Measurements from ENCODE around the gene MECP2. TPM values are rescaled to one million over a fixed set of nuclear protein-coding genes. Genes with fewer than 3 reads are reported as not detected.

Gene MECP2
- total RNA-seq, 1 experiment from 2014 or later = 69.9 TPM

DNA sequence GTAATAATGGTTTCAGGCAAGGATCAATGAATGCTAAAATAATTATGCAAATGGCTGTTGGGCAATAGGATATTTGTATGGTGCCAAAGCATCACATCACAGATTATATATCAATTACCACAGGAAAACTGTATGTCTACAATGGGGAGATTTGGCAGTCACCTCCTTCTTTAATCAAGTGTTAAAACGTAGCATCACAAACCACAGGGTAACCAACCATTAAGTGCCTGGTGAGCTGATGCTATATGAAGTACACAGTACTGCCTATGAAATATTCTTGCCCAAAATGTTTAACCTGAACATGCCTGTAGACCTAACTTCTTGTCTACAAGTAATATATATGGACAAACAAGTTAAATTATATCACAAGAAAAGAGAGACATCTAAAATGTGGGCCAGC is 25.3 kb downstream of the MECP2 start:
- Mint-ChIP-seq H3K36me3 (ENCODE audit: insufficient read depth, unreplicated experiment) (peaks cover 10% of the 10 kb centered on the region), H3K27me3 (ENCODE audit: unreplicated experiment) (no peaks in the 10 kb centered on the region), H3K9me3 (ENCODE audit: low read depth, unreplicated experiment) (no peaks in the 10 kb centered on the region), H3K27ac (ENCODE audit: unreplicated experiment) (no peak overlapping the region), H3K4me1 (ENCODE audit: low read depth, unreplicated experiment) (peaks cover 32% of the 10 kb centered on the region), H3K4me3 (ENCODE audit: low read depth, unreplicated experiment) (no peak overlapping the region)
- TF ChIP-seq, protein P1, sequence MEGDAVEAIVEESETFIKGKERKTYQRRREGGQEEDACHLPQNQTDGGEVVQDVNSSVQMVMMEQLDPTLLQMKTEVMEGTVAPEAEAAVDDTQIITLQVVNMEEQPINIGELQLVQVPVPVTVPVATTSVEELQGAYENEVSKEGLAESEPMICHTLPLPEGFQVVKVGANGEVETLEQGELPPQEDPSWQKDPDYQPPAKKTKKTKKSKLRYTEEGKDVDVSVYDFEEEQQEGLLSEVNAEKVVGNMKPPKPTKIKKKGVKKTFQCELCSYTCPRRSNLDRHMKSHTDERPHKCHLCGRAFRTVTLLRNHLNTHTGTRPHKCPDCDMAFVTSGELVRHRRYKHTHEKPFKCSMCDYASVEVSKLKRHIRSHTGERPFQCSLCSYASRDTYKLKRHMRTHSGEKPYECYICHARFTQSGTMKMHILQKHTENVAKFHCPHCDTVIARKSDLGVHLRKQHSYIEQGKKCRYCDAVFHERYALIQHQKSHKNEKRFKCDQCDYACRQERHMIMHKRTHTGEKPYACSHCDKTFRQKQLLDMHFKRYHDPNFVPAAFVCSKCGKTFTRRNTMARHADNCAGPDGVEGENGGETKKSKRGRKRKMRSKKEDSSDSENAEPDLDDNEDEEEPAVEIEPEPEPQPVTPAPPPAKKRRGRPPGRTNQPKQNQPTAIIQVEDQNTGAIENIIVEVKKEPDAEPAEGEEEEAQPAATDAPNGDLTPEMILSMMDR (IDR thresholded peaks at IDR 0.05; ENCODE audit: unreplicated experiment) = no peak
- CTCF ChIA-PET = no interaction called here
- intact Hi-C loops (cut with micrococcal nuclease; ENCODE audit: unreplicated experiment) = no loop called here
- BruUV-seq (replicated peaks) = no TSS peak
- DNase-seq = no peak

GRCh38 chrX:154068560-154068959 is 29.0 kb downstream of the MECP2 start:
- Mint-ChIP-seq H3K27ac (ENCODE audit: unreplicated experiment) (no peak overlapping the region), H3K4me1 (ENCODE audit: low read depth, unreplicated experiment) (peaks cover 10% of the 10 kb centered on the region), H3K27me3 (ENCODE audit: unreplicated experiment) (no peaks in the 10 kb centered on the region), H3K9me3 (ENCODE audit: low read depth, unreplicated experiment) (no peaks in the 10 kb centered on the region), H3K4me3 (ENCODE audit: low read depth, unreplicated experiment) (no peak overlapping the region), H3K36me3 (ENCODE audit: insufficient read depth, unreplicated experiment) (peaks cover 10% of the 10 kb centered on the region)
- DNase-seq = no peak
- intact Hi-C loops (cut with micrococcal nuclease; ENCODE audit: unreplicated experiment) = no loop called here
- TF ChIP-seq, protein P1 (IDR thresholded peaks at IDR 0.05; ENCODE audit: unreplicated experiment) = no peak
- CTCF ChIA-PET = no interaction called here
- BruUV-seq (replicated peaks) = no TSS peak

DNA sequence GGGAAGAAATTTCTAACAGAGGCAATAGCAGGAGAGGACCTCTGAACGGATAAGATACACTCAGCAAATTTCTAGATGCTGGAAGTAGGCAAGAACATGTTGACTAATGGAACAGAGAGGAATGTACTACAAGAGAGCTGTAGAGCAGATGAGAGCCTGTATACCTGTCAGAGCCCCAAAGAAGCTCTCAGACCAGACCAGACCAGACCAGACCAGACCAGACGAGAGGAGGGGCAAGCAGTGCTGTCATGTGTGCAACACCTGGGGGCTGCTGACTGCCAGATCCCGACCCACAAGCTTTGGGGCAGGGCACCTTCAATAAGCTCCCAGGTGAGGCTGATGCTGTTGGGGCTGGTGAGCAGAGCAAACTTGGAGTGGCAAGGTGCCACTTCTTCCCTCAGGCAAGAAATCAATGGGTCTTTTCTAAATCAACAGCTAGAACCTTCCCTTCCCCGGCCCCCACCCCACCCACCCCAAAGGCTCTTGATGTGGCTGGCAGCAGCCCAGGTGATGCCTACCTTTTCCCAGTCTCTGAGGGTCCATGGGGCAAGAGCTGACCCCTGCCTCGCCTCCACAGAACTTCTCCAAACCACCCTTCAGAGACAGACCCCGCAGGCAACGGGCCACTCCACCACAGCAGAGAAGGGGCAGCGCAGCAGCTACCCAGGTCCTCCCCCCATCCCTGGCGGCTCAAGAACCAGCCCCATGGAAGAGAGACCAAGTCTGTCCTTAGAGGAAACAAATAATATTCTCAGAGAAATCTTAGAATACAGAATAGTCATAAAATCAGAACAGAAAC is 32.7 kb downstream of the MECP2 start:
- no peak for DNase-seq
- intact Hi-C loops (cut with micrococcal nuclease; ENCODE audit: unreplicated experiment) = no loop called here
- Mint-ChIP-seq H3K9me3 (ENCODE audit: low read depth, unreplicated experiment) (no peaks in the 10 kb centered on the region), H3K36me3 (ENCODE audit: insufficient read depth, unreplicated experiment) (peaks cover 11% of the 10 kb centered on the region), H3K4me3 (ENCODE audit: low read depth, unreplicated experiment) (no peak overlapping the region), H3K27me3 (ENCODE audit: unreplicated experiment) (no peaks in the 10 kb centered on the region), H3K27ac (ENCODE audit: unreplicated experiment) (no peak overlapping the region), H3K4me1 (ENCODE audit: low read depth, unreplicated experiment) (peaks cover 26% of the 10 kb centered on the region)
- TF ChIP-seq, protein P1 (IDR thresholded peaks at IDR 0.05; ENCODE audit: unreplicated experiment) = no peak
- BruUV-seq (replicated peaks) = no TSS peak
- CTCF ChIA-PET = no interaction called here

GRCh38 chrX:154063234-154063633 is 34.3 kb downstream of the MECP2 start:
- Mint-ChIP-seq H3K9me3 (ENCODE audit: low read depth, unreplicated experiment) (no peaks in the 10 kb centered on the region), H3K27ac (ENCODE audit: unreplicated experiment) (no peak overlapping the region), H3K36me3 (ENCODE audit: insufficient read depth, unreplicated experiment) (peaks cover 27% of the 10 kb centered on the region), H3K4me3 (ENCODE audit: low read depth, unreplicated experiment) (no peak overlapping the region), H3K27me3 (ENCODE audit: unreplicated experiment) (no peaks in the 10 kb centered on the region), H3K4me1 (ENCODE audit: low read depth, unreplicated experiment) (peaks cover 40% of the 10 kb centered on the region)
- TF ChIP-seq, protein P1 (IDR thresholded peaks at IDR 0.05; ENCODE audit: unreplicated experiment) = no peak
- CTCF ChIA-PET = no interaction called here
- intact Hi-C loops (cut with micrococcal nuclease; ENCODE audit: unreplicated experiment) = no loop called here
- no peak for DNase-seq
- BruUV-seq (replicated peaks) = no TSS peak

Measured in Calu3 (cell line).